ACHN (cell line): ENCODE measurements around the gene CDH9.
"Not testable (repeated sequence)": the region's sequence is repeated elsewhere in the genome, so short reads cannot be mapped to it uniquely, and the experiment has no call there.

Experiments
- DNase-seq: peaks from one replicate; pipeline ENCODE4 v3.0.0-alpha.2; 2015
- in situ Hi-C: cut with HindIII; loops from 2 replicates; pipeline ENCODE4 v1.10.0; 2017; ENCODE audit warnings: low sequenced_read_pairs, low pct_ligation_motif_present, low pct_unique_long_range_greater_than_20kb

CDH9 gene

GRCh38 chr5:26864061-26864460, 174.3 kb downstream of the CDH9 start:
- in situ Hi-C loops, result no loop called here
- DNase-seq, result no peak

GRCh38 chr5:26856238-26856637, 182.1 kb downstream of the CDH9 start:
- DNase-seq, result no peak
- in situ Hi-C loops, result no loop called here

- DNase-seq, in situ Hi-C loops: not testable (repeated sequence)
These were observed 185.9 kb downstream of the CDH9 start for GRCh38 chr5:26852450-26852849.

- in situ Hi-C loops, result no loop called here
- DNase-seq, result no peak
These were observed 191.2 kb downstream of the CDH9 start for GRCh38 chr5:26847041-26847736.

- no peak for DNase-seq
- in situ Hi-C loops, result no loop called here
These were observed 194.7 kb downstream of the CDH9 start for GRCh38 chr5:26843677-26844076.

GRCh38 chr5:26833596-26833995, 204.8 kb downstream of the CDH9 start:
- in situ Hi-C loops, result no loop called here
- DNase-seq, result no peak
